ENCODE results near the gene PPIP5K2.

PPIP5K2 gene

DNA sequence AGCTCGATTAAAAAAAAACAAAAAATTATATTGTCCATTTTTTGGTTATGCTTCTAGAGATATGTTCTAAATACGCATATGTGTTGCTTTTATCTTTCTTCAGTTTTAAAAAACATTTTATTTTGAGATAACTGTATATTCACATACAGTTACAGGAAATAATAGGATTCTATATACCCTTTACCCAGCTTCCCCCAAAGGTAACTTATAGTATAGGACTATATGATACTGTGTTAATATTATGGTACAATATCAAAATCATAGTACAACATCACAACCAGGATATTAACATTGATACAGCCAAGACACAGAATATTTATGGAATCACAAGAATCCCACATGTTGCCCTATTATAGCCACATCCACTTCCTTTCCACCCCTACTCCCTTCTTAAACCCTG is 129.0 kb downstream of the PPIP5K2 start:
- 0 out of 2 replicates have a peak, but pooled peaks cover 2% of the 10 kb centered on the region for H3K9me3 ChIP-seq (ENCODE audit: control insufficient read depth, insufficient read depth, low read length)
- H3K9me2 ChIP-seq (replicated peaks; ENCODE audit: control insufficient read depth, low read length) = no peaks in the 10 kb centered on the region
- H3K4me2 ChIP-seq (ENCODE audit: low read length) = no peak overlapping the region
- H3K27me3 ChIP-seq (ENCODE audit: control insufficient read depth, low read length) = peaks cover 5% of the 10 kb centered on the region; the same call in 1 of the 2 replicates
- H3F3A ChIP-seq (ENCODE audit: control insufficient read depth, insufficient read depth) = no peaks in the 10 kb centered on the region
- H3K4me1 ChIP-seq (ENCODE audit: control insufficient read depth, low read length) = no peaks in the 10 kb centered on the region
- no peaks in the 10 kb centered on the region for H4K20me1 ChIP-seq (ENCODE audit: control insufficient read depth, insufficient read depth, low read depth, low read length)
- H3K36me3 ChIP-seq (ENCODE audit: control insufficient read depth, low read length) = no peaks in the 10 kb centered on the region
- H3K79me2 ChIP-seq (ENCODE audit: control insufficient read depth, low read length) = no peaks in the 10 kb centered on the region
- H3K27ac ChIP-seq (ENCODE audit: low read depth, low read length) = no peak overlapping the region
- H3K4me3 ChIP-seq (ENCODE audit: low read length) = no peak overlapping the region
- TF ChIP-seq, protein P1, sequence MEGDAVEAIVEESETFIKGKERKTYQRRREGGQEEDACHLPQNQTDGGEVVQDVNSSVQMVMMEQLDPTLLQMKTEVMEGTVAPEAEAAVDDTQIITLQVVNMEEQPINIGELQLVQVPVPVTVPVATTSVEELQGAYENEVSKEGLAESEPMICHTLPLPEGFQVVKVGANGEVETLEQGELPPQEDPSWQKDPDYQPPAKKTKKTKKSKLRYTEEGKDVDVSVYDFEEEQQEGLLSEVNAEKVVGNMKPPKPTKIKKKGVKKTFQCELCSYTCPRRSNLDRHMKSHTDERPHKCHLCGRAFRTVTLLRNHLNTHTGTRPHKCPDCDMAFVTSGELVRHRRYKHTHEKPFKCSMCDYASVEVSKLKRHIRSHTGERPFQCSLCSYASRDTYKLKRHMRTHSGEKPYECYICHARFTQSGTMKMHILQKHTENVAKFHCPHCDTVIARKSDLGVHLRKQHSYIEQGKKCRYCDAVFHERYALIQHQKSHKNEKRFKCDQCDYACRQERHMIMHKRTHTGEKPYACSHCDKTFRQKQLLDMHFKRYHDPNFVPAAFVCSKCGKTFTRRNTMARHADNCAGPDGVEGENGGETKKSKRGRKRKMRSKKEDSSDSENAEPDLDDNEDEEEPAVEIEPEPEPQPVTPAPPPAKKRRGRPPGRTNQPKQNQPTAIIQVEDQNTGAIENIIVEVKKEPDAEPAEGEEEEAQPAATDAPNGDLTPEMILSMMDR (IDR thresholded peaks at IDR 0.05; ENCODE audit: low read depth, low read length, poor library complexity, severe bottlenecking) = no peak
- no peak for TF ChIP-seq EZH2phosphoT487 (IDR thresholded peaks at IDR 0.05; ENCODE audit: borderline replicate concordance, low read length)

DNA sequence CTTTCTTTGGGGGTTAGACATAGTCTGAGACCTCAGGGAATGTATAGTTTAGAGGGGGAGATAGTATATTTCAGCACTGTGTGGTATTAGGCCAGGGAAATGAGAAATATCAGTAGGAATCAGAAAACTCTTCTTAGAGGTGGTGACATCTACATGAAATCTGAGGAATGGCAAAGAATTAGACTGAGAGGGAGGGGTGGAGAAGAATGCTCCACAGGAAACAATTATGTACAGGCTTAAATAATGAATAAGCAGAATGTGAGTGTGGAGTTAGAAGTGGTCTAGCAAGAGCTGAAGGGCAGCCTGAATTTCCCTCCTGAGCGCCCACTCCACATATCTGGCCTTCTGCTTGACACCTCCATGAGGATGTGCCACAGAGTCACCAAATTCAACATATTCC is 134.8 kb downstream of the PPIP5K2 start:
- H3K36me3 ChIP-seq (ENCODE audit: control insufficient read depth, low read length) = no peaks in the 10 kb centered on the region
- no peak overlapping the region for H3K27ac ChIP-seq (ENCODE audit: low read depth, low read length)
- no peaks in the 10 kb centered on the region for H3F3A ChIP-seq (ENCODE audit: control insufficient read depth, insufficient read depth)
- no peak overlapping the region for H3K4me2 ChIP-seq (ENCODE audit: low read length)
- no peaks in the 10 kb centered on the region for H3K9me3 ChIP-seq (ENCODE audit: control insufficient read depth, insufficient read depth, low read length)
- TF ChIP-seq, protein P1 (IDR thresholded peaks at IDR 0.05; ENCODE audit: low read depth, low read length, poor library complexity, severe bottlenecking) = no peak
- no peak for TF ChIP-seq EZH2phosphoT487 (IDR thresholded peaks at IDR 0.05; ENCODE audit: borderline replicate concordance, low read length)
- peaks cover 7% of the 10 kb centered on the region for H3K79me2 ChIP-seq (ENCODE audit: control insufficient read depth, low read length)
- H3K4me1 ChIP-seq (ENCODE audit: control insufficient read depth, low read length) = 0 out of 2 replicates have a peak, but pooled peaks cover 3% of the 10 kb centered on the region
- no peaks in the 10 kb centered on the region for H3K27me3 ChIP-seq (ENCODE audit: control insufficient read depth, low read length)
- no peaks in the 10 kb centered on the region for H4K20me1 ChIP-seq (ENCODE audit: control insufficient read depth, insufficient read depth, low read depth, low read length)
- H3K9me2 ChIP-seq (replicated peaks; ENCODE audit: control insufficient read depth, low read length) = no peaks in the 10 kb centered on the region
- no peak overlapping the region for H3K4me3 ChIP-seq (ENCODE audit: low read length)

DNA sequence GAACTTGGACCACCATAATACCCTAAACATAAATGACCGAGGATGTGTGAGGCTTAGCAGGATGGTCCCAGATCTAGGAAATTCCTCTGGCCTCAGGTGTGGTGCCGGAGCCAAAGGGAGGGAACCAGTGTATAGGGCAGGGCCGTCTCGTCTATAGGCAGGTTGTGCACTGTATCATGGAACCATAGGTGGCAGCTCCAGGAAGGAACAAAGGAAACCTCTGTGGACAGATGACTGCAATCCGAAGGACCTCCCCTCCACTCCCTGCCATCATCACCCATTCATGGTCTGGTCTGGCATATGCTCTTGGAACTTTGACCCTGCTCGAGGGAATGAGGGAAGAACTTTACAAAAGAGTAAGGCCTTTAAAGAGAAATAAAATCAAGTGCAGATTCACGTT is 135.6 kb downstream of the PPIP5K2 start:
- Histone ChIP-seq H3K9me3 (ENCODE audit: control insufficient read depth, insufficient read depth, low read length) (no peaks in the 10 kb centered on the region), H3K27me3 (ENCODE audit: control insufficient read depth, low read length) (no peaks in the 10 kb centered on the region), H3F3A (ENCODE audit: control insufficient read depth, insufficient read depth) (no peaks in the 10 kb centered on the region), H3K27ac (ENCODE audit: low read depth, low read length) (no peak overlapping the region), H3K36me3 (ENCODE audit: control insufficient read depth, low read length) (no peaks in the 10 kb centered on the region), H3K4me3 (ENCODE audit: low read length) (no peak overlapping the region), H3K79me2 (ENCODE audit: control insufficient read depth, low read length) (peaks cover 14% of the 10 kb centered on the region), H3K9me2 (replicated peaks; ENCODE audit: control insufficient read depth, low read length) (no peaks in the 10 kb centered on the region), H3K4me1 (ENCODE audit: control insufficient read depth, low read length) (peaks cover 9% of the 10 kb centered on the region), H3K4me2 (ENCODE audit: low read length) (no peak overlapping the region), H4K20me1 (ENCODE audit: control insufficient read depth, insufficient read depth, low read depth, low read length) (no peaks in the 10 kb centered on the region)
- TF ChIP-seq, protein P1 (IDR thresholded peaks at IDR 0.05; ENCODE audit: low read depth, low read length, poor library complexity, severe bottlenecking) = no peak
- no peak for TF ChIP-seq EZH2phosphoT487 (IDR thresholded peaks at IDR 0.05; ENCODE audit: borderline replicate concordance, low read length)
